Spinal cord (tissue), 10 donors: Measurements from ENCODE around the gene DXO. TPM values are rescaled to one million over a fixed set of nuclear protein-coding genes. Genes with fewer than 3 reads are reported as not detected.

Experiments
- DNase-seq, 6 donors: peaks; one replicate each; pipeline versions ENCODE4 v3.0.0 to v3.0.0-alpha.2; 2013 to 2015; ENCODE audit warnings: low spot score in 6 of 6, low read depth in 4 of 6
- H3K27ac ChIP-seq: one replicate; pipeline ENCODE4 v1.5.1; 2013; ENCODE audit warnings: low read depth, low read length, control low read depth
- H3K27me3 ChIP-seq: one replicate; pipeline ENCODE4 v1.6.1; 2013; ENCODE audit warnings: low read length; ENCODE audit not compliant: control insufficient read depth, insufficient read depth
- H3K36me3 ChIP-seq: one replicate; pipeline ENCODE4 v1.6.1; 2013; ENCODE audit warnings: low read length; ENCODE audit not compliant: control insufficient read depth, insufficient read depth
- H3K4me1 ChIP-seq: one replicate; pipeline ENCODE4 v1.6.1; 2013; ENCODE audit warnings: low read length; ENCODE audit not compliant: control insufficient read depth, insufficient read depth
- H3K4me3 ChIP-seq: one replicate; pipeline ENCODE4 v1.5.1; 2013; ENCODE audit warnings: low read depth, low read length, control low read depth
- H3K9me3 ChIP-seq: one replicate; pipeline ENCODE4 v1.6.1; 2013; ENCODE audit warnings: low read length; ENCODE audit not compliant: control insufficient read depth, insufficient read depth
- WGBS: methylation state at CpG from one replicate; pipeline ENCODE4 v1.1.5; 2013; ENCODE audit warnings: missing lambda C conversion rate; ENCODE audit not compliant: insufficient coverage; 5-methylcytosine and 5-hydroxymethylcytosine counted together
- polyA plus RNA-seq, 2 donors: library from polyadenylated mRNA; unstranded; fragments of 120-200 nt; gene quantifications; one replicate each; pipeline ENCODE4 v1.2.1, GENCODE V29; 2013; ENCODE audit not compliant: insufficient read length in 2 of 2
- total RNA-seq, 2 donors: library from RNA; depleted of rRNA in 1 of 2; stranded (reverse); fragments of 120-200 nt in 1 of 2; fragments of >200 nt in 1 of 2; gene quantifications; one replicate each; pipeline versions ENCODE4 v1.2.3 to v1.2.4, GENCODE V29; 2013 to 2014
- donor health status: healthy.

The DXO gene
- total and polyA plus RNA-seq, 4 donors = 7.9 to 32.7 (median 23.0) TPM

GRCh38 chr6:31969712-31970603 is 2.0 kb downstream of the DXO start:
- DNase-seq = no peak
- WGBS = 87% methylated on average over 10 of the region's 17 CpGs
- peaks cover 65% of the 10 kb centered on the region for H3K36me3 ChIP-seq
- no peak overlapping the region for H3K27ac ChIP-seq
- H3K4me1 ChIP-seq = peaks cover 30% of the 10 kb centered on the region
- no peaks in the 10 kb centered on the region for H3K27me3 ChIP-seq
- no peaks in the 10 kb centered on the region for H3K9me3 ChIP-seq
- no peak overlapping the region for H3K4me3 ChIP-seq

GRCh38 chr6:31968791-31969711 is 2.9 kb downstream of the DXO start:
- DNase-seq = no peak
- no peaks in the 10 kb centered on the region for H3K9me3 ChIP-seq
- 86% methylated on average over 14 of the region's 23 CpGs for WGBS
- H3K4me3 ChIP-seq = no peak overlapping the region
- H3K36me3 ChIP-seq = peaks cover 69% of the 10 kb centered on the region
- H3K27me3 ChIP-seq = no peaks in the 10 kb centered on the region
- peaks cover 30% of the 10 kb centered on the region for H3K4me1 ChIP-seq
- no peak overlapping the region for H3K27ac ChIP-seq

- no peak for DNase-seq
- H3K4me3 ChIP-seq = no peak overlapping the region
- peaks cover 74% of the 10 kb centered on the region for H3K36me3 ChIP-seq
- H3K9me3 ChIP-seq = no peaks in the 10 kb centered on the region
- 90% methylated on average over 9 of the region's 11 CpGs for WGBS
- no peak overlapping the region for H3K27ac ChIP-seq
- peaks cover 30% of the 10 kb centered on the region for H3K4me1 ChIP-seq
- no peaks in the 10 kb centered on the region for H3K27me3 ChIP-seq
These were observed 3.6 kb downstream of the DXO start for GRCh38 chr6:31968326-31968725.

- H3K4me3 ChIP-seq = no peak overlapping the region
These were observed 4.0 kb downstream of the DXO start for GRCh38 chr6:31967926-31968320.

GRCh38 chr6:31966997-31967925 is 4.7 kb downstream of the DXO start:
- Histone ChIP-seq H3K9me3 (no peaks in the 10 kb centered on the region), H3K4me1 (peaks cover 23% of the 10 kb centered on the region), H3K4me3 (no peak overlapping the region), H3K27me3 (no peaks in the 10 kb centered on the region), H3K36me3 (peaks cover 84% of the 10 kb centered on the region), H3K27ac (no peak overlapping the region)
- no peak for DNase-seq
- 90% methylated on average over 6 of the region's 10 CpGs for WGBS

More at GRCh38 chr6:31967926-31968320, 4.0 kb downstream of the DXO start:
- DNase-seq = no peak
- no peaks in the 10 kb centered on the region for H3K9me3 ChIP-seq
- H3K4me1 ChIP-seq = peaks cover 28% of the 10 kb centered on the region
- no peaks in the 10 kb centered on the region for H3K27me3 ChIP-seq
- 95% methylated on average over 3 of the region's 3 CpGs for WGBS
- peaks cover 78% of the 10 kb centered on the region for H3K36me3 ChIP-seq
- H3K27ac ChIP-seq = no peak overlapping the region

- 95% methylated on average over 7 of the region's 7 CpGs for WGBS
- DNase-seq = no peak
These were observed 5.4 kb downstream of the DXO start for GRCh38 chr6:31966506-31966905.

GRCh38 chr6:31965700-31966099 is 6.2 kb downstream of the DXO start:
- Histone ChIP-seq H3K27ac (no peak overlapping the region), H3K9me3 (no peaks in the 10 kb centered on the region), H3K36me3 (peaks cover 95% of the 10 kb centered on the region), H3K4me1 (peaks cover 12% of the 10 kb centered on the region), H3K27me3 (no peaks in the 10 kb centered on the region), H3K4me3 (no peak overlapping the region)
- no peak for DNase-seq
- WGBS = 93% methylated on average over 13 of the region's 13 CpGs

More at GRCh38 chr6:31966506-31966905, 5.4 kb downstream of the DXO start:
- Histone ChIP-seq H3K27ac (no peak overlapping the region), H3K36me3 (peaks cover 92% of the 10 kb centered on the region), H3K4me3 (no peak overlapping the region), H3K9me3 (no peaks in the 10 kb centered on the region), H3K4me1 (peaks cover 20% of the 10 kb centered on the region), H3K27me3 (no peaks in the 10 kb centered on the region)

- H3K36me3 ChIP-seq = peaks cover 86% of the 10 kb centered on the region
- WGBS = 98% methylated on average over 17 of the region's 19 CpGs
These were observed 8.0 kb downstream of the DXO start for GRCh38 chr6:31963921-31964320.

GRCh38 chr6:31961616-31962015 is 10.3 kb downstream of the DXO start:
- Histone ChIP-seq H3K9me3 (no peaks in the 10 kb centered on the region), H3K27ac (no peak overlapping the region), H3K4me1 (peaks cover 18% of the 10 kb centered on the region), H3K4me3 (no peak overlapping the region), H3K27me3 (no peaks in the 10 kb centered on the region), H3K36me3 (peaks cover 66% of the 10 kb centered on the region)
- DNase-seq = no peak
- WGBS = 97% methylated on average over 12 of the region's 12 CpGs

More at GRCh38 chr6:31963921-31964320, 8.0 kb downstream of the DXO start:
- Histone ChIP-seq H3K27me3 (no peaks in the 10 kb centered on the region), H3K9me3 (no peaks in the 10 kb centered on the region), H3K4me3 (no peak overlapping the region), H3K27ac (no peak overlapping the region), H3K4me1 (peaks cover 12% of the 10 kb centered on the region)
- no peak for DNase-seq
